ENCODE measurements around the gene WNT3.
"Not testable (repeated sequence)": the region's sequence is repeated elsewhere in the genome, so short reads cannot be mapped to it uniquely, and the experiment has no call there.

The WNT3 gene

GRCh38 chr17:46770439-46770817 is 48.1 kb downstream of the WNT3 start:
- Histone ChIP-seq H3K4me3 (ENCODE audit: insufficient read length, low read depth) (peak overlapping the region; percentile 40), H3K27me3 (ENCODE audit: insufficient read depth, insufficient read length) (peaks cover 77% of the 10 kb centered on the region), H3K9me3 (ENCODE audit: insufficient read depth, low read length) (no peaks in the 10 kb centered on the region), H3K9ac (ENCODE audit: insufficient read length, low read depth) (peak overlapping the region; percentile 72), H3K4me1 (ENCODE audit: insufficient read depth, insufficient read length) (peaks cover 35% of the 10 kb centered on the region), H3K36me3 (ENCODE audit: insufficient read depth, insufficient read length, low read length) (peaks cover 27% of the 10 kb centered on the region)
- TF ChIP-seq SUZ12 (IDR thresholded peaks at IDR 0.05; ENCODE audit: extremely low read depth, insufficient read depth, insufficient read length) (no peak), ZNF274 (IDR thresholded peaks at IDR 0.05; ENCODE audit: low read depth, low read length) (no peak), YY1 (IDR thresholded peaks at IDR 0.05; ENCODE audit: insufficient read depth, insufficient read length) (no peak)
- no peak for DNase-seq (ENCODE audit: low read depth, low spot score)

- H3K9ac ChIP-seq (ENCODE audit: insufficient read length, low read depth), result peak overlapping the region; percentile 72
- no peak for DNase-seq (ENCODE audit: low read depth, low spot score)
Measured at GRCh38 chr17:46769531-46770438, 48.7 kb downstream of the WNT3 start.

GRCh38 chr17:46768896-46769295 is 49.6 kb downstream of the WNT3 start:
- DNase-seq (ENCODE audit: low read depth, low spot score); H3K9ac ChIP-seq (ENCODE audit: insufficient read length, low read depth): not testable (repeated sequence)
- H3K4me1 ChIP-seq (ENCODE audit: insufficient read depth, insufficient read length), result peaks cover 41% of the 10 kb centered on the region

More at GRCh38 chr17:46769531-46770438, 48.7 kb downstream of the WNT3 start:
- Histone ChIP-seq H3K36me3 (ENCODE audit: insufficient read depth, insufficient read length, low read length) (peaks cover 27% of the 10 kb centered on the region), H3K4me1 (ENCODE audit: insufficient read depth, insufficient read length) (peaks cover 38% of the 10 kb centered on the region), H3K9me3 (ENCODE audit: insufficient read depth, low read length) (no peaks in the 10 kb centered on the region), H3K27me3 (ENCODE audit: insufficient read depth, insufficient read length) (peaks cover 72% of the 10 kb centered on the region), H3K4me3 (ENCODE audit: insufficient read length, low read depth) (peak overlapping the region; percentile 40)
- TF ChIP-seq SUZ12 (IDR thresholded peaks at IDR 0.05; ENCODE audit: extremely low read depth, insufficient read depth, insufficient read length) (no peak), YY1 (IDR thresholded peaks at IDR 0.05; ENCODE audit: insufficient read depth, insufficient read length) (no peak), ZNF274 (IDR thresholded peaks at IDR 0.05; ENCODE audit: low read depth, low read length) (no peak)

GRCh38 chr17:46768540-46768870 is 50.0 kb downstream of the WNT3 start:
- peaks cover 59% of the 10 kb centered on the region for H3K27me3 ChIP-seq (ENCODE audit: insufficient read depth, insufficient read length)
- no peak overlapping the region for H3K4me3 ChIP-seq (ENCODE audit: insufficient read length, low read depth)
- H3K9me3 ChIP-seq (ENCODE audit: insufficient read depth, low read length), result no peaks in the 10 kb centered on the region
- peaks cover 37% of the 10 kb centered on the region for H3K4me1 ChIP-seq (ENCODE audit: insufficient read depth, insufficient read length)
- H3K9ac ChIP-seq (ENCODE audit: insufficient read length, low read depth), result no peak overlapping the region
- peaks cover 30% of the 10 kb centered on the region for H3K36me3 ChIP-seq (ENCODE audit: insufficient read depth, insufficient read length, low read length)
- no peak for TF ChIP-seq ZNF274 (IDR thresholded peaks at IDR 0.05; ENCODE audit: low read depth, low read length)
- TF ChIP-seq SUZ12 (IDR thresholded peaks at IDR 0.05; ENCODE audit: extremely low read depth, insufficient read depth, insufficient read length), result no peak
- no peak for TF ChIP-seq YY1 (IDR thresholded peaks at IDR 0.05; ENCODE audit: insufficient read depth, insufficient read length)
- DNase-seq (ENCODE audit: low read depth, low spot score), result no peak

More at GRCh38 chr17:46768896-46769295, 49.6 kb downstream of the WNT3 start:
- H3K9me3 ChIP-seq (ENCODE audit: insufficient read depth, low read length); H3K4me3 ChIP-seq (ENCODE audit: insufficient read length, low read depth): not testable (repeated sequence)
- Histone ChIP-seq H3K36me3 (ENCODE audit: insufficient read depth, insufficient read length, low read length) (peaks cover 30% of the 10 kb centered on the region), H3K27me3 (ENCODE audit: insufficient read depth, insufficient read length) (peaks cover 63% of the 10 kb centered on the region)

- H3K36me3 ChIP-seq (ENCODE audit: insufficient read depth, insufficient read length, low read length), result peaks cover 39% of the 10 kb centered on the region
- peaks cover 31% of the 10 kb centered on the region for H3K4me1 ChIP-seq (ENCODE audit: insufficient read depth, insufficient read length)
- H3K9ac ChIP-seq (ENCODE audit: insufficient read length, low read depth), result no peak overlapping the region
- no peaks in the 10 kb centered on the region for H3K9me3 ChIP-seq (ENCODE audit: insufficient read depth, low read length)
- peaks cover 51% of the 10 kb centered on the region for H3K27me3 ChIP-seq (ENCODE audit: insufficient read depth, insufficient read length)
- TF ChIP-seq SUZ12 (IDR thresholded peaks at IDR 0.05; ENCODE audit: extremely low read depth, insufficient read depth, insufficient read length) (no peak), YY1 (IDR thresholded peaks at IDR 0.05; ENCODE audit: insufficient read depth, insufficient read length) (no peak), ZNF274 (IDR thresholded peaks at IDR 0.05; ENCODE audit: low read depth, low read length) (no peak)
- no peak for DNase-seq (ENCODE audit: low read depth, low spot score)
- no peak overlapping the region for H3K4me3 ChIP-seq (ENCODE audit: insufficient read length, low read depth)
Measured at GRCh38 chr17:46766493-46767491, 51.7 kb downstream of the WNT3 start.

- DNase-seq (ENCODE audit: low read depth, low spot score), result no peak
- TF ChIP-seq SUZ12 (IDR thresholded peaks at IDR 0.05; ENCODE audit: extremely low read depth, insufficient read depth, insufficient read length), result no peak
- no peak for TF ChIP-seq ZNF274 (IDR thresholded peaks at IDR 0.05; ENCODE audit: low read depth, low read length)
- no peak for TF ChIP-seq YY1 (IDR thresholded peaks at IDR 0.05; ENCODE audit: insufficient read depth, insufficient read length)
Measured at GRCh38 chr17:46765453-46765852, 53.0 kb downstream of the WNT3 start.

More at GRCh38 chr17:46765453-46765852, 53.0 kb downstream of the WNT3 start:
- Histone ChIP-seq H3K36me3 (ENCODE audit: insufficient read depth, insufficient read length, low read length) (peaks cover 42% of the 10 kb centered on the region), H3K27me3 (ENCODE audit: insufficient read depth, insufficient read length) (peaks cover 45% of the 10 kb centered on the region), H3K4me3 (ENCODE audit: insufficient read length, low read depth) (no peak overlapping the region), H3K9me3 (ENCODE audit: insufficient read depth, low read length) (no peaks in the 10 kb centered on the region), H3K9ac (ENCODE audit: insufficient read length, low read depth) (no peak overlapping the region), H3K4me1 (ENCODE audit: insufficient read depth, insufficient read length) (peaks cover 27% of the 10 kb centered on the region)
